DOHH2 (cell line): ENCODE measurements around the gene ACBD7.

Source experiments
- H3F3A ChIP-seq: fragments of 200-600 bp; sonication (generic), shearing (Covaris generic); 2 replicates; pipeline ENCODE4 v1.6.0; 2016; ENCODE audit warnings: antibody characterized with exemption, mild to moderate bottlenecking; ENCODE audit not compliant: control insufficient read depth, insufficient read depth
- H3K27ac ChIP-seq: fragments of 200-600 bp; sonication (generic); 2 replicates; pipeline ENCODE4 v1.5.1; 2014; ENCODE audit warnings: low read depth, mild to moderate bottlenecking, low read length, moderate library complexity
- H3K27me3 ChIP-seq: fragments of 200-600 bp; sonication (generic); 2 replicates; pipeline ENCODE4 v1.6.1; 2014; ENCODE audit warnings: mild to moderate bottlenecking, low read length, mixed read lengths; ENCODE audit not compliant: control insufficient read depth
- H3K36me3 ChIP-seq: fragments of 200-600 bp; sonication (generic); 2 replicates; pipeline ENCODE4 v1.6.1; 2014; ENCODE audit warnings: mild to moderate bottlenecking, low read length, moderate library complexity, mixed read lengths; ENCODE audit not compliant: control insufficient read depth
- H3K4me1 ChIP-seq: fragments of 200-600 bp; sonication (generic); 2 replicates; pipeline ENCODE4 v1.6.1; 2014; ENCODE audit warnings: mild to moderate bottlenecking, low read length, mixed read lengths; ENCODE audit not compliant: control insufficient read depth
- H3K4me2 ChIP-seq: fragments of 200-600 bp; sonication (generic); 2 replicates; pipeline ENCODE4 v1.6.0; 2014; ENCODE audit warnings: mild to moderate bottlenecking, low read length, moderate library complexity
- H3K4me3 ChIP-seq: fragments of 200-600 bp; sonication (generic); 2 replicates; pipeline ENCODE4 v1.5.1; 2014; ENCODE audit warnings: mild to moderate bottlenecking, low read length, mixed read lengths
- H3K79me2 ChIP-seq: fragments of 200-600 bp; sonication (generic); 2 replicates; pipeline ENCODE4 v1.6.1; 2014; ENCODE audit warnings: mild to moderate bottlenecking, low read length, mixed read lengths; ENCODE audit not compliant: control insufficient read depth
- H3K9me2 ChIP-seq: fragments of 200-600 bp; sonication (generic); replicated peaks from 2 replicates; pipeline ENCODE4 v1.6.1; 2014; ENCODE audit warnings: mild to moderate bottlenecking, low read length, mixed read lengths; ENCODE audit not compliant: control insufficient read depth
- H3K9me3 ChIP-seq: fragments of 200-600 bp; sonication (generic); 2 replicates; pipeline ENCODE4 v1.6.1; 2014; ENCODE audit warnings: antibody characterized with exemption, low read length, mixed read lengths; ENCODE audit not compliant: control insufficient read depth, insufficient read depth
- H4K20me1 ChIP-seq: fragments of 200-600 bp; sonication (generic); 2 replicates; pipeline ENCODE4 v1.6.0; 2014; ENCODE audit warnings: low read depth, mild to moderate bottlenecking, antibody characterized with exemption, low read length, moderate library complexity; ENCODE audit not compliant: control insufficient read depth, insufficient read depth
- EZH2phosphoT487 ChIP-seq: fragments of 200-600 bp; sonication (generic); IDR thresholded peaks from 2 replicates; pipeline ENCODE4 v1.6.1; 2017; ENCODE audit warnings: borderline replicate concordance, mild to moderate bottlenecking, antibody characterized with exemption, low read length, moderate library complexity, mixed read lengths
- TF ChIP-seq, protein P1 (sequence below): fragments of 200-600 bp; sonication (generic); IDR thresholded peaks from one replicate; pipeline ENCODE4 v1.5.1; 2014; ENCODE audit warnings: antibody characterized with exemption, mild to moderate bottlenecking, low read depth, low read length; ENCODE audit not compliant: poor library complexity, severe bottlenecking

ACBD7 gene

DNA sequence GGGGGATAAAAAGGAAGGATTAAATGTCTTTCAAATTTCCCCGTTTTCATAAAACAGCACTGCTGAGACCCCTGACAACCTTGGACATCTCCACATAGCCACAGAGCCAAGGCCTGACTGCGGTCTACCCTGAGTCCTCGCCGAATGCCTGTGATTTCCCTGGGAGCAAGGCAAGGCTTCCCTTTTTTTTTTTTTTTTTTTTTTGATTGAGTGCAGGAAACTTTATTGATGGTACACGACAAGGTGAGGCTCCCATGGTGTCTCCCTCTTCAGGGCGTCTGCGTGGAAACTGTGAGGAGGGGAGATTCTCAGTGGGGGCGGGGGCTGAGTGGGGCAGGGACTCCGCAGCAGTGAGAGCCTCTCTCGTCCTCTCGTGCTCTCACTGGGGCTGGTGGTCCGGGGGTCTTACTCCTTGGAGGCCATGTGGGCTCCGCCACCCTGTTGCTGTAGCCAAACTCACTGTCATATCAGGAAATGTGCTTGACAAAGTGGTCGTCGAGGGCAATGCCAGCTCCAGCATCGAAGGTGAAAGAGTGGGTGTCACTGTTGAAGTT is 4.4 kb upstream of the ACBD7 start:
- peaks cover 11% of the 10 kb centered on the region for H3K4me1 ChIP-seq
- H3K27me3 ChIP-seq = 0 out of 2 replicates have a peak, but pooled peaks cover 3% of the 10 kb centered on the region
- H3K9me3 ChIP-seq = no peaks in the 10 kb centered on the region
- H3K79me2 ChIP-seq = peaks cover 8% of the 10 kb centered on the region
- H3K27ac ChIP-seq = no peak overlapping the region
- TF ChIP-seq, protein P1, sequence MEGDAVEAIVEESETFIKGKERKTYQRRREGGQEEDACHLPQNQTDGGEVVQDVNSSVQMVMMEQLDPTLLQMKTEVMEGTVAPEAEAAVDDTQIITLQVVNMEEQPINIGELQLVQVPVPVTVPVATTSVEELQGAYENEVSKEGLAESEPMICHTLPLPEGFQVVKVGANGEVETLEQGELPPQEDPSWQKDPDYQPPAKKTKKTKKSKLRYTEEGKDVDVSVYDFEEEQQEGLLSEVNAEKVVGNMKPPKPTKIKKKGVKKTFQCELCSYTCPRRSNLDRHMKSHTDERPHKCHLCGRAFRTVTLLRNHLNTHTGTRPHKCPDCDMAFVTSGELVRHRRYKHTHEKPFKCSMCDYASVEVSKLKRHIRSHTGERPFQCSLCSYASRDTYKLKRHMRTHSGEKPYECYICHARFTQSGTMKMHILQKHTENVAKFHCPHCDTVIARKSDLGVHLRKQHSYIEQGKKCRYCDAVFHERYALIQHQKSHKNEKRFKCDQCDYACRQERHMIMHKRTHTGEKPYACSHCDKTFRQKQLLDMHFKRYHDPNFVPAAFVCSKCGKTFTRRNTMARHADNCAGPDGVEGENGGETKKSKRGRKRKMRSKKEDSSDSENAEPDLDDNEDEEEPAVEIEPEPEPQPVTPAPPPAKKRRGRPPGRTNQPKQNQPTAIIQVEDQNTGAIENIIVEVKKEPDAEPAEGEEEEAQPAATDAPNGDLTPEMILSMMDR = no peak
- TF ChIP-seq EZH2phosphoT487 = no peak
- peaks cover 6% of the 10 kb centered on the region; the same call in 1 of the 2 replicates for H3F3A ChIP-seq
- H3K4me3 ChIP-seq = no peak overlapping the region
- H4K20me1 ChIP-seq = no peaks in the 10 kb centered on the region
- no peaks in the 10 kb centered on the region for H3K9me2 ChIP-seq
- no peak overlapping the region for H3K4me2 ChIP-seq
- peaks cover 10% of the 10 kb centered on the region for H3K36me3 ChIP-seq

DNA sequence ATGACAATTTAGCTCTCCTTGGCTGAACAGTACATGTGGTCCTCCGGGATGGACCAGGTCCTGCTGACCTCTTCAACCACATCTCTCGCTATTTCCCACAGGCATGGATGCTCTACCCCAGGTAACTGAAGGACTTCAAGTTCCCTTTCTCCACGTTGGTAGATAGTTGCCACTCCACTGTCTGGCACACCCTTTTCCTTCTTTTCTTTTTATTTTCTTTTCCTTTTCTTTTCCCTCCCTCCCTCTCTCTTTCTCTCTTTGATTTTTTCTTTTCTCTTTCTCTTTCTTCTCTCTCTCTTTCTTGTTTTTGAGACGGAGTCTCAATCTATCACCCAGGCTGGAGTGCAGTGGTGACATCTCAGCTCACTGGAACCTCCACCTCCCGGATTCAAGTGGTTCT is 2.8 kb upstream of the ACBD7 start:
- no peaks in the 10 kb centered on the region for H3K36me3 ChIP-seq
- no peak overlapping the region for H3K4me3 ChIP-seq
- no peaks in the 10 kb centered on the region for H3F3A ChIP-seq
- TF ChIP-seq, protein P1 = no peak
- TF ChIP-seq EZH2phosphoT487 = no peak
- no peak overlapping the region for H3K27ac ChIP-seq
- H3K79me2 ChIP-seq = no peaks in the 10 kb centered on the region
- 0 out of 2 replicates have a peak, but pooled peaks cover 3% of the 10 kb centered on the region for H3K27me3 ChIP-seq
- no peaks in the 10 kb centered on the region for H3K9me2 ChIP-seq
- H3K4me2 ChIP-seq = no peak overlapping the region
- peaks cover 9% of the 10 kb centered on the region for H3K4me1 ChIP-seq
- no peaks in the 10 kb centered on the region for H4K20me1 ChIP-seq
- H3K9me3 ChIP-seq = no peaks in the 10 kb centered on the region

DNA sequence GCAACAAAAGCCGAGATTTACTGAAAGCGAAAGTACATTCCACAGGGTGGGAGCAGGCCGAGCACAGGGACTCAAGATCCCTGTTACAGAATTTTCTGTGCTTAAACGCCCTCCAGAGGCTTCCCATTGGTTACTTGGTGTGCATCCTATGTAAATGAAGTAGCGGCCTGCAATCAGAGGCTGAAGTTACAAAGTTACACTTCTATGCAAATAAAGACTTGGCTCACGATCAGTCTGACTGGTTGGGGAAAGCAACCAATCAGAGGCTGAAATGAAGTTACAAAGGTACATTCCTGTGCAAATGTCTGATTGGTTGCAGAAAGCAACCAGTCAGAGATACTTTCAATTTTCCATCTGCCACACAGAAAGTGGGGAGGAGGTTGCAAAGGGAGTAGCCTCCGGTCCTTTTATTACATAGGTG is 4.1 kb downstream of the ACBD7 start:
- no peaks in the 10 kb centered on the region for H3K27me3 ChIP-seq
- no peaks in the 10 kb centered on the region for H4K20me1 ChIP-seq
- H3K79me2 ChIP-seq = no peaks in the 10 kb centered on the region
- no peaks in the 10 kb centered on the region for H3K9me3 ChIP-seq
- peaks cover 6% of the 10 kb centered on the region; the same call in 1 of the 2 replicates for H3K4me1 ChIP-seq
- H3K4me2 ChIP-seq = no peak overlapping the region
- TF ChIP-seq EZH2phosphoT487 = no peak
- H3K27ac ChIP-seq = no peak overlapping the region
- no peaks in the 10 kb centered on the region for H3F3A ChIP-seq
- H3K4me3 ChIP-seq = no peak overlapping the region
- H3K36me3 ChIP-seq = no peaks in the 10 kb centered on the region
- no peaks in the 10 kb centered on the region for H3K9me2 ChIP-seq

DNA sequence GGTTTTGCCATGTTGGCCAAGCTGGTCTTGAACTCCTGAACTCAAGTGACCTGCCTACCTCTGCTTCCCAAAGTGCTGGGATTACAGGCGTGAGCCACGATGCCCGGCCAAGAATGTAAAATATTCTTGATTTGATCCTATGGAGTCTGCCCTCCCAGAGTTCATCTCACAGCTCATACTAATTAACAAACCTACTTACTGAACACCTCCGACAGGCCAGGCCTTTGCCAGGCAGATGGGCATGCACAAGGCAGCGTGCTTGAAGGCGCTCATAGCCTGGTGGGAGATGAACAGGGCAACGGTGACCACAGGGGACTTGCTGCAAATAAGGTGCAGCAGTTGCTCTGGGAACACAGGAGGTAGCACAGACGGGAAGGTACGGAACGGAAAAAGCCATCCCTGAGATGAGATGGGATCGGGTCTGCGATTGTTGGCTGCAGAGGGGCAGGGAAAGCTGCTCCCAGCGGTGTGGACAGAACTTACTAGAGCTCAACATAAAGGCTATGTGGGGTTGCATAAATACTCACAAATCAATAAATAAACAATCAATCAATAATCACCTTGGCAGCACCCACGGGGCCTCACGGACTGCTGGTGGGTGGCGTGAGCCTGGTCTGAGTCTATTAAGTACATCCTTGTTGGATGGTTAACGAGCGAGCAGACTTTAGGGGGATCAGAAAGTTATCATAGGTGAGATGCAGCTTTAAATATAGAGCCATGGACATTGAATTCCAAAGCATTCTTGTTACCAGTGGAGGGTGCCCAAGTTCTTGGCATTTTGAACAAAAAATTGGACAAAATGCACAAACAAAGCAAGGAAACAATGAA is 4.7 kb downstream of the ACBD7 start:
- no peak for TF ChIP-seq EZH2phosphoT487
- TF ChIP-seq, protein P1 = no peak
- H3K27ac ChIP-seq = no peak overlapping the region
- no peaks in the 10 kb centered on the region for H3K9me2 ChIP-seq
- no peaks in the 10 kb centered on the region for H3K9me3 ChIP-seq
- H3K79me2 ChIP-seq = no peaks in the 10 kb centered on the region
- H4K20me1 ChIP-seq = no peaks in the 10 kb centered on the region
- no peak overlapping the region for H3K4me3 ChIP-seq
- no peaks in the 10 kb centered on the region for H3F3A ChIP-seq
- no peaks in the 10 kb centered on the region for H3K27me3 ChIP-seq
- H3K4me1 ChIP-seq = peaks cover 6% of the 10 kb centered on the region; the same call in 1 of the 2 replicates
- no peak overlapping the region for H3K4me2 ChIP-seq
- no peaks in the 10 kb centered on the region for H3K36me3 ChIP-seq
